Mammary epithelial cell (primary cell): ENCODE measurements around the gene THY1.

Experiments
- EZH2 ChIP-seq: IDR thresholded peaks from 2 replicates; pipeline ENCODE4 v1.6.1; 2012; ENCODE audit warnings: low read length, inconsistent platforms, borderline replicate concordance
- TF ChIP-seq, protein P1 (sequence below), 2 donors: IDR thresholded peaks in 1 of 2; conservative IDR thresholded peaks in 1 of 2; 2 replicates each; pipeline ENCODE4 v1.5.1; 2011 to 2012; ENCODE audit warnings: inconsistent platforms in 2 of 2, low read length in 2 of 2, mild to moderate bottlenecking in 2 of 2, control low read depth in 1 of 2, low read depth in 1 of 2; ENCODE audit not compliant: insufficient read depth in 1 of 2; ENCODE audit errors: extremely low read depth in 1 of 2

DNA sequence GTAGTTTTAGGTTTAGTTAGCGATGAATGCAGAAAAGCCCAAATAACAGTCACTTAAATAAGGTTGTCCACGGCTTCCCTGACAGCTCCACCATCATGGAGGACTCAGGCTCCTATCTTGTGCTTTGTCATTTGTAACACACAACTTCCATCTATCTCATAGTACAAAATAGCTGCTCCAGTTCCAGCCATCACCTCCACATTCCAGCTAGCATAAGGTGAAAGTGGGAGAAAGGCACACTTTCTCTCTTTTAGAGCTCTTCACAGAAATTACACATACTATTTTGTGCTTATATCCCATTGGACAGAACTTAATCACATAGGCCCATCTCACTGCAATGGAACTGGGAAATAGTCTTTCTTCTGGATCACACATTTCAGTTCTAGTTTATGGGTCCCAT is 8.7 kb downstream of the THY1 start:
- TF ChIP-seq, protein P1, sequence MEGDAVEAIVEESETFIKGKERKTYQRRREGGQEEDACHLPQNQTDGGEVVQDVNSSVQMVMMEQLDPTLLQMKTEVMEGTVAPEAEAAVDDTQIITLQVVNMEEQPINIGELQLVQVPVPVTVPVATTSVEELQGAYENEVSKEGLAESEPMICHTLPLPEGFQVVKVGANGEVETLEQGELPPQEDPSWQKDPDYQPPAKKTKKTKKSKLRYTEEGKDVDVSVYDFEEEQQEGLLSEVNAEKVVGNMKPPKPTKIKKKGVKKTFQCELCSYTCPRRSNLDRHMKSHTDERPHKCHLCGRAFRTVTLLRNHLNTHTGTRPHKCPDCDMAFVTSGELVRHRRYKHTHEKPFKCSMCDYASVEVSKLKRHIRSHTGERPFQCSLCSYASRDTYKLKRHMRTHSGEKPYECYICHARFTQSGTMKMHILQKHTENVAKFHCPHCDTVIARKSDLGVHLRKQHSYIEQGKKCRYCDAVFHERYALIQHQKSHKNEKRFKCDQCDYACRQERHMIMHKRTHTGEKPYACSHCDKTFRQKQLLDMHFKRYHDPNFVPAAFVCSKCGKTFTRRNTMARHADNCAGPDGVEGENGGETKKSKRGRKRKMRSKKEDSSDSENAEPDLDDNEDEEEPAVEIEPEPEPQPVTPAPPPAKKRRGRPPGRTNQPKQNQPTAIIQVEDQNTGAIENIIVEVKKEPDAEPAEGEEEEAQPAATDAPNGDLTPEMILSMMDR (conservative IDR thresholded peaks at IDR 0.05 in 1 of 2, IDR thresholded peaks at IDR 0.05 in 1 of 2; ENCODE audit: extremely low read depth in 1 of 2, insufficient read depth in 1 of 2, low read depth in 1 of 2, low read length in 2 of 2) = no peak
- TF ChIP-seq EZH2 = no peak
